C4-2B (cell line): ENCODE data around the gene PALLD.

Experiments
- H3K27ac ChIP-seq: fragments of 450-650 bp; 2 replicates; pipeline ENCODE4 v1.5.1; 2017
- CTCF ChIP-seq: fragments of 450-650 bp; conservative IDR thresholded peaks from 2 replicates; pipeline ENCODE4 v1.5.1; 2017; ENCODE audit warnings: mild to moderate bottlenecking
- ZFX ChIP-seq: fragments of 450-650 bp; IDR thresholded peaks from 2 replicates; pipeline ENCODE4 v1.6.1; 2017

The PALLD gene

GRCh38 chr4:168516841-168517240, 20.0 kb downstream of the PALLD start:
- TF ChIP-seq ZFX, result no peak
- TF ChIP-seq CTCF, result no peak
- no peak overlapping the region for H3K27ac ChIP-seq

GRCh38 chr4:168519576-168519975, 22.7 kb downstream of the PALLD start:
- H3K27ac ChIP-seq, result no peak overlapping the region
- TF ChIP-seq ZFX, result no peak
- TF ChIP-seq CTCF, result no peak

- no peak overlapping the region for H3K27ac ChIP-seq
These were observed 24.9 kb downstream of the PALLD start for GRCh38 chr4:168521721-168522120.

GRCh38 chr4:168522356-168522755, 25.5 kb downstream of the PALLD start:
- TF ChIP-seq CTCF (no peak), ZFX (no peak)
- H3K27ac ChIP-seq, result no peak overlapping the region

More at GRCh38 chr4:168521721-168522120, 24.9 kb downstream of the PALLD start:
- TF ChIP-seq CTCF (no peak), ZFX (no peak)

GRCh38 chr4:168522829-168523489, 26.1 kb downstream of the PALLD start:
- TF ChIP-seq ZFX, result no peak
- no peak for TF ChIP-seq CTCF
- H3K27ac ChIP-seq, result no peak overlapping the region

- H3K27ac ChIP-seq, result no peak overlapping the region
- TF ChIP-seq CTCF, result no peak
- TF ChIP-seq ZFX, result no peak
These were observed 27.2 kb downstream of the PALLD start for GRCh38 chr4:168524006-168524405.

GRCh38 chr4:168524897-168525296, 28.0 kb downstream of the PALLD start:
- no peak overlapping the region for H3K27ac ChIP-seq
- TF ChIP-seq ZFX (no peak), CTCF (no peak)
